ENCODE results near the gene SMPD2.
A peak's percentile ranks its signal among the peaks of the same experiment; 100 is the strongest.

The SMPD2 gene, protein sequence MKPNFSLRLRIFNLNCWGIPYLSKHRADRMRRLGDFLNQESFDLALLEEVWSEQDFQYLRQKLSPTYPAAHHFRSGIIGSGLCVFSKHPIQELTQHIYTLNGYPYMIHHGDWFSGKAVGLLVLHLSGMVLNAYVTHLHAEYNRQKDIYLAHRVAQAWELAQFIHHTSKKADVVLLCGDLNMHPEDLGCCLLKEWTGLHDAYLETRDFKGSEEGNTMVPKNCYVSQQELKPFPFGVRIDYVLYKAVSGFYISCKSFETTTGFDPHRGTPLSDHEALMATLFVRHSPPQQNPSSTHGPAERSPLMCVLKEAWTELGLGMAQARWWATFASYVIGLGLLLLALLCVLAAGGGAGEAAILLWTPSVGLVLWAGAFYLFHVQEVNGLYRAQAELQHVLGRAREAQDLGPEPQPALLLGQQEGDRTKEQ

DNA sequence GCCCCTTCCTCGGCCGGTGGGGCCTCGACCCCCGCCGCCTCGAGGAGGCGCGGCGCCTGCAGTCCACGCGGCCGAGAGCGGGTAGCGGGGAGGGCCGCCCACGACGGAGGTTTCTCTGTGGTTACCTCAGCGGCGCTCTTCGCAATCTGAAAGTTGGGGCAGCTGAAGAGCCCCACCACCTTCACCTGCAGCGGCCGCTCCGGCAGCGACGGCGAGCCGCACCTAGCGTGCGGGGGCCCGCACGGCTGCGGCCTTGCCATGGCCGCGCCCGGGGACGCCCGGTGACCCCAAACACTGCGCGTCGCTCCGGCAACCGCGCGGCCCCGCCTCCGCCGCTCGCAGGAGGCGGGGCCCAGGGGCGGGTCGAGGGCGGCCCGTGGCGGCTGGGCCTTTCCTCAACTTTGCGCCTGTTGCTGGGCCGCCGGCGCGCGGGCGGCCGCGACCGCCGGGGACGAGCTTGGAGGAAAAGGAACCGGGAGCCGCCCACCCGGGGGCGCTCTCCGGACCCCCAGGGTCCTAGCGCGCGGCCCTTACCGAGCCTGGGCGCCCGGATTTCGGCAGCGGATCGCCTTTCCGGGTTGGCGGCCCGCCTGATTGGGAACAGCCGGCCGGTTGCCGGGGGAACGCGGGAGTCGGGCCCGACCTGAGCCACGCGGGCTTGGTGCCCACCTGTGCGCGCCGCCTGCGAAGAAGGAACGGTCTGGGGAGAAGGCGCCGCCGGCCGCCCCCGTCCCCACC lies at the start of gene SMPD2, which contains the start of gene PPIL6:
SMPD2 (plus strand) TSS at position 394 of the 738 bp plus-strand sequence. CDS start 398 bp downstream, outside the sequence.
PPIL6 (minus strand) TSS at position 298 of the 738 bp plus-strand sequence; CDS start at position 260, 38 bp downstream.
- peak; percentile 83 to 86 for DNase-seq

GRCh38 chr6:109393157-109393885 lies 47.2 kb upstream of the SMPD2 start:
- no peak for DNase-seq

DNA sequence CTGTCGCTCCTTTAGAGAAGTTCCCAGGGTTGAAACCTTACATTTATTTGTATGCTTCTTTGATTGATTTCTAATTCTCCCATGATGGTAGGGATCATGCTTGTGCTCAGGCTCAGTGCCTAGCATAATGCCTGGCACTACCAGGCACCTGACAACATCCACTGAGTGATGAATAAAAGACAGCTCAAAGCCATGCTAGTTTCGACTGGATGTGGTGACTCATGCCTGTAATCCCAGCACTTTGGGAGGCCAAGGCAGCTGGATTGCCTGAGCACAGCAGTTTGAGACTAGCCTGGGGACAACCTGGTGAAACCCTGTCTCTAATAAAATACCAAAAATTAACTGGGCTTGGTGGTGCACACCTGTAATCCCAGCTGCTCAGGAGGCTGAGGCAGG lies 46.6 kb upstream of the SMPD2 start:
- DNase-seq, result no peak

DNA sequence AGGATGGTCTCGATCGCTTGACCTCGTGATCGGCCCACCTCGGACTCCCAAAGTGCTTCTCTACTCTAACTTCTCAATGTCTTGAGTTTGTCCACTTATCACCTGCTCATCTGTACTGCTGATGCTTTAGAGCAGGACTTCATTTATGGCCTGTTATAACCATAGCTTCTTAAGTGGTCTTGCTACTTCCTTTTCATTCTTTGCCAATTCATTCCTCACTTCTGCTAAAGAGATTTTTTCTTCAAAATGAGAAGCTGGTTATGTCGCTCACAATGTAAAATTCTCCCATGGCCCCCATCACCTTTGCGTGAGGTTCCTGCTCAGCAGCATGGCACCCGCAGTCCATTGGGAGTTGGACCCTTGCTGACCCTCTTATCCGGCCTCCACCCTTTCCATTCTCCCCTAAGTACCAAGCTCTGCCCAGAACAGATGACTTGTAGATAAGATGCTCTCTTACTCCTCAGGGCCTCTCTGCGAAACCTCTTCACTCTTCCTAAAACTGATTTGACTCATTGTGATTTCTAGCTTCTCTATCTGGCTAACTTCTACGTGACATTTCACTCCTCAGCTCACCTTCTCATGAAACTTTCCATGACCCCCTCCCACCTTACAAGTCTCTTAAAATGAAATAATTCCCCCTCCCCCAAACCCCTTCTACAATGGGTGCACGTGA lies 44.3 kb upstream of the SMPD2 start:
- DNase-seq, result no peak

DNA sequence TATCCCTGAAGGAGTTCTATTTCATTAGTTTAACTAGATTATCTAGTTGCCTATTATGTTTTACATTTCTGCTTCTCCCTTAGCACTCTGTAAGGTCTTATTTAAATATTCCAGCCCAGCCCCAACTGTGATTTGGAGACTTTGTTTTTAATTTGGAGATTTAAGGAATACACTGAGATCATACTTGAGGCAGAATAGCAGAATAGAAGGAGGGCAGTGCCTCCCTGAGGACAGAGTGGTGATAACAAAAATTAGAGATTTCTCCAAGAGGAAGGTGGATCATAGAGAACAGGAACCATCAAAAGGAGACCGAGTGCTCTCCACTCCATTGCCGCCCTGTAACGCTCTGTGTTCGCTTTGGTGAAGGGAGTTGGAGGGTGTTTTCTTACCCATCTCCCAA lies 43.5 kb upstream of the SMPD2 start:
- no peak for DNase-seq

GRCh38 chr6:109406196-109406595 lies 34.3 kb upstream of the SMPD2 start:
- DNase-seq, result no peak

- DNase-seq, result no peak
Observed at GRCh38 chr6:109411034-109411433, 29.5 kb upstream of the SMPD2 start.

DNA sequence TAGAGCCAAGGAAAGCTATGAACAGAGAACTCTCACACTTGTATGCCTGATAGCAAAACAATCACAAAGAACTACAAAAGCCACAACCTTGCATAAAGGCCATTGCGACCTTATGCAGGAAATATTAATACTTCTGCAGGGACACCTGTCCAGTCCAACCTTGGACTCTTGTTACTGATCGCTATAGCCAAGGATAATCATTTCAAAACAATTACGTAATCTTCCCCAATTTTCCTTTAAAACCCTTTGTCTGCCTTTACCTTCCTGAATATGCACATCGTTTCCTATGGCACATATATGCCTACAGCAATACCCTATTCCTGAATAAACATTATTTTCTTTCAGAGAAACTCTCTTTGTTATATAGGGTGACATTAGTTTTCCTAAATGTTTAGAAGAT lies 22.9 kb upstream of the SMPD2 start:
- no peak for DNase-seq

DNA sequence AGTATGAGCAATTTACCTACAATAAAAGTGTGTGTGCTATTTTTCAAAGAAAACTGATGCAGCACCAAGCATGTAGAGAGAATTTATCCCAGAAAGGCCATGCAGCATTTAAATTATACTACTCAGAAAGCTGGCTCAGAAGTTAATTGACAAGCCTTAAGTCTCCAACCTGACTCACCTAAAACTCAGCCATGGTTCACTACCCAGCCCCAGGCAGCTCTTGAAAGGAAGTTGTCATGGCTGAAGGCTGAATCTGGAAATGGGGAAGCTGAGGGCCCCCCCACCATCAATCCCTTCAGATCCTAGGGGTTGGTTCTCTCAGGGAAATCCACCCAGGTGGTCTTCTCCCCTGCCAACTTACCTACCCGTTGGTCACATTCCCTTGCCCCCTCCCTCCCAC lies 19.8 kb upstream of the SMPD2 start:
- no peak for DNase-seq

DNA sequence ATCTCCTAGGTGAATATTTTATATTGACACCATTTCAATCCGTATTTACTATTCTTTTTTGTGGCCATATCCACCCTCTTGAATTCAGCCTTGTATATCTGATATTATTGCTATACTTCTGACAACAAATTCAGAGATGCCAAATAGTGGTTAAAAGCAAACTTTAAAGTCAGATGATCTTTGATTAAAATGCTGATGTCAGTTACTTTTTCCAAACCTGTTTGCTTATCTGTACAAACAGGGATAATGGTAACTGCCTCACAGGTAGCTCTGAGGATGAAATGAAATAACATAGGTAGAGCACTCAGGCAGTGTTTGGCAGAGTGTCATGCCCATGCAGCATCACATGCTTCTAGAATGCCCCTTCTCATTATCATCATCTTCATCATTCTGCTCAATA lies 19.3 kb upstream of the SMPD2 start:
- DNase-seq, result no peak

- DNase-seq, result no peak
Observed at GRCh38 chr6:109424946-109425345, 15.6 kb upstream of the SMPD2 start.

- no peak for DNase-seq
Observed at GRCh38 chr6:109428889-109429477, 11.5 kb upstream of the SMPD2 start.

- no peak for DNase-seq
Observed at GRCh38 chr6:109429496-109429895, 11.0 kb upstream of the SMPD2 start.

DNA sequence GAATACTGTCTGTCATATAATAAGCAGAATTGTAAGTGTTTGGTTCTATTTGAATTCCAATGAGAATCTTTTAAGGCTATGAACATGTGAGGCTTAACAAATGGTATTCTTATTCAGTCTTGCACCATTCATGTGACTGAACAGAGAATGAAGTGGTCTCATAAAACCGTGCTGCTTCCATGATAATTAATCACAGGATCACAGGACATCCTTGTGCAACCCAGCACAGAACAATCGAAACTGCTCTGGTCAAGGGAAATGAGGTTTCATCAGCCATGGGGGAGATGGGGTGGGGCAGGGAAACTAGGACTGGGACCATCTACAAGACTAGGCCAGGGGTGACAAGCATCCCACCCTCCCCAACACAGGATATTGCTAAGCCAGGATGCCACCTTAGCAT lies 6.1 kb upstream of the SMPD2 start:
- DNase-seq, result no peak

DNA sequence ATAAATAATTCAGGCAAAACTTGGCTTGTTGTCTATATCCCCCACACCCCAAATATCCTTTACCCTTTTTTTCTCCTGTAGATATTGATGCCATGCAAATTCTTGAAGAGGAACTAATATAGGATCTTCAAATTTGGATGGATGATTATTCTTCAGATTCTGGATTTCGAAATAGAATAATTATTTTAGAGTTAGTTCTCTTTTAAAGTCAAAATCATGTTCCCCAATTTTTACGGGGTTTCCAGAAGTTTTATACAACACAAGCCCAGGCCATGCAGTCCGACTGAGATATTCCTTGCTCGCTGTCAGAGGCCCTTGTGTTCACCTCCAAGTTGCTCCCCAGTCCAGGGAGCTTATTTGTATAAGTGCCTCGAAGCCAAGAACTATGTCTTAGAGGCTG lies 4.5 kb upstream of the SMPD2 start:
- DNase-seq, result no peak

GRCh38 chr6:109441069-109441816 lies 719 bp downstream of the SMPD2 start:
- DNase-seq, result peak; percentile 42 to 59

DNA sequence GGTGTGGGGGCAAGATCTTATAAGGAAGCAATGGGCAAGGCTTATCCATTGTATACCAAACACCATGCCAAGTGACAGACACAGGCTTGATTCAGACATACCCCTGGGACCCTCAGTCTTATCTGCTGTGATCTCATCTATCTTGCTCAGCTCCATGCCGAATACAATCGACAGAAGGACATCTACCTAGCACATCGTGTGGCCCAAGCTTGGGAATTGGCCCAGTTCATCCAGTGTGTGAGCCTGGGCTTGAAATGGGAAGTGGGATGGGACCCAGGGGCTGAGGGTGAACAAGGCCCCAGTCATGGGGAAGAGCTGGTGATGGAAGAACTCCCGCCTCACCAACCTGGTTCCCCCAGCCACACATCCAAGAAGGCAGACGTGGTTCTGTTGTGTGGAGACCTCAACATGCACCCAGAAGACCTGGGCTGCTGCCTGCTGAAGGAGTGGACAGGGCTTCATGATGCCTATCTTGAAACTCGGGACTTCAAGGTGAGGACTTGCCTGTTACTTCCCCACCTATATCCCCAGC lies 1.9 kb downstream of the SMPD2 start:
- no peak for DNase-seq

DNA sequence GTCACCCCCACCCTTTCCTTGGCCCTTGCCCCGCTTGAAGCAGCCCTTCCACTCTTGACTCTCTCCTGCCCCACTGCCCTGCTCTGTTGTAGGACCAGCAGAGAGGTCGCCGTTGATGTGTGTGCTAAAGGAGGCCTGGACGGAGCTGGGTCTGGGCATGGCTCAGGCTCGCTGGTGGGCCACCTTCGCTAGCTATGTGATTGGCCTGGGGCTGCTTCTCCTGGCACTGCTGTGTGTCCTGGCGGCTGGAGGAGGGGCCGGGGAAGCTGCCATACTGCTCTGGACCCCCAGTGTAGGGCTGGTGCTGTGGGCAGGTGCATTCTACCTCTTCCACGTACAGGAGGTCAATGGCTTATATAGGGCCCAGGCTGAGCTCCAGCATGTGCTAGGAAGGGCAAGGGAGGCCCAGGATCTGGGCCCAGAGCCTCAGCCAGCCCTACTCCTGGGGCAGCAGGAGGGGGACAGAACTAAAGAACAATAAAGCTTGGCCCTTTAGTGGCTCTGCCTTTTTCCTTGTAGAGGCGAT lies 3.0 kb downstream of the SMPD2 start:
- DNase-seq, result no peak

DNA sequence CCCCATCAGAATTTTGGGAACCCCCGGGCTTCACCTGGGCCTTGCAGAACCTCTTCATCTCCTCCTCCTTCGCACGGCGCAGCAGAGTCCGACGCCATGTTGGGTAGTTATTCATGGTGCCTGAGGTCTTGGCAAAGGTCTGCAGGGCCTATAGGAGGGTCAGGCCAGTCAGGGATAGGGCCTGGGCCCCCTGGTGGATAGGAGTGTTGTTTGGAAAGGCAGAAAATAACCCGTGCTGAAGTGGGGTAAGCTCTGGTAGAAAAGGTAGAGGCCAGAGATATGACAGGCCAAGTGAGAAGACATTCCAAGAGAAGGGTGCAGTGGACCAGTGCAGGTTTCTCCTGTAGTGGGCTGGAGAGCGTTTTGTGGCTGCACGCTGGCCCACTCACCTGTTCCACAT lies 4.9 kb downstream of the SMPD2 start:
- DNase-seq, result no peak

DNA sequence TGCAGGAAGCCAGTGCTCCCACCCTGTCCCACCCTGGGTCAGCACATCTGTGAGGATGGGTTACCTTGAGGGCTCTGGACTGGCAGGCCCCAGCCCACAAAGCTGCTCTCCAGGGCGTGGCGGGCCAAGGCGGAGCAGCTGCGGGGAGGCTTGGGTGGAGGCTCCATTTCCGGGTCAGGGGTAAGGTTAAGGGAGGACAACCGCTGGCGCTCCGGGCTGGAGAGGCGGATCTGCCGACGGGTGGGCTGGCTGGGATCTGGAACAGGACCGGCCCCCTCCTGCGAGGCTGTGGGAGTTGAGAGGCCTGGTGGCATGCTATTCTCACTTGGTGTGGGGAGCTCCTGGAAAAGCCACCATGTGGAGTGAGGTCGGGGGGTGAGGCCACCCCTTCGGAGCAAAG lies 5.5 kb downstream of the SMPD2 start:
- no peak for DNase-seq

- DNase-seq, result no peak
Observed at GRCh38 chr6:109446541-109446940, 6.0 kb downstream of the SMPD2 start.

Data from CD4-positive, alpha-beta T cell treated with Interferon alpha-2 for 1 hour (primary cell).